Spleen (tissue), 7 donors: ENCODE data around the gene CSF3R.
"Not testable (repeated sequence)": the region's sequence is repeated elsewhere in the genome, so short reads cannot be mapped to it uniquely, and the experiment has no call there.

ENCODE experiments used
- CTCF ChIP-seq, 11 experiments: fragments of 200-600 bp in 7 of 11; fragments of 450-650 bp in 4 of 11; sonication (generic) in 4 of 11; IDR thresholded peaks in 8 of 11; conservative IDR thresholded peaks in 3 of 11; 1 replicate in 7 of 11; 2 replicates in 4 of 11; pipeline versions ENCODE4 v1.4.0 to v1.8.0; 2016 to 2021; ENCODE audit warnings: antibody characterized with exemption in 11 of 11, inconsistent platforms in 4 of 11, mild to moderate bottlenecking in 1 of 11
- POLR2AphosphoS5 ChIP-seq, 3 donors: sonication (generic); formaldehyde crosslinking; IDR thresholded peaks; one replicate each; pipeline ENCODE4 v1.5.1; 2017; ENCODE audit warnings: antibody characterized with exemption in 3 of 3
- donor health status: DM: no; HTN: no; CAD: no; lungs with moderate emphysema.
- donor health status: DM: no; HTN: no; CAD: no.
- donor health status: DM: no; HTN: no; CAD: no.

GRCh38 chr1:36501911-36502310 is 19.2 kb upstream of the CSF3R start:
- TF ChIP-seq POLR2AphosphoS5 (IDR thresholded peaks at IDR 0.05); CTCF (IDR thresholded peaks at IDR 0.05 in 8 of 11, conservative IDR thresholded peaks at IDR 0.05 in 3 of 11): not testable (repeated sequence)
